ENCODE measurements around the gene ZNF497.

Gene ZNF497

DNA sequence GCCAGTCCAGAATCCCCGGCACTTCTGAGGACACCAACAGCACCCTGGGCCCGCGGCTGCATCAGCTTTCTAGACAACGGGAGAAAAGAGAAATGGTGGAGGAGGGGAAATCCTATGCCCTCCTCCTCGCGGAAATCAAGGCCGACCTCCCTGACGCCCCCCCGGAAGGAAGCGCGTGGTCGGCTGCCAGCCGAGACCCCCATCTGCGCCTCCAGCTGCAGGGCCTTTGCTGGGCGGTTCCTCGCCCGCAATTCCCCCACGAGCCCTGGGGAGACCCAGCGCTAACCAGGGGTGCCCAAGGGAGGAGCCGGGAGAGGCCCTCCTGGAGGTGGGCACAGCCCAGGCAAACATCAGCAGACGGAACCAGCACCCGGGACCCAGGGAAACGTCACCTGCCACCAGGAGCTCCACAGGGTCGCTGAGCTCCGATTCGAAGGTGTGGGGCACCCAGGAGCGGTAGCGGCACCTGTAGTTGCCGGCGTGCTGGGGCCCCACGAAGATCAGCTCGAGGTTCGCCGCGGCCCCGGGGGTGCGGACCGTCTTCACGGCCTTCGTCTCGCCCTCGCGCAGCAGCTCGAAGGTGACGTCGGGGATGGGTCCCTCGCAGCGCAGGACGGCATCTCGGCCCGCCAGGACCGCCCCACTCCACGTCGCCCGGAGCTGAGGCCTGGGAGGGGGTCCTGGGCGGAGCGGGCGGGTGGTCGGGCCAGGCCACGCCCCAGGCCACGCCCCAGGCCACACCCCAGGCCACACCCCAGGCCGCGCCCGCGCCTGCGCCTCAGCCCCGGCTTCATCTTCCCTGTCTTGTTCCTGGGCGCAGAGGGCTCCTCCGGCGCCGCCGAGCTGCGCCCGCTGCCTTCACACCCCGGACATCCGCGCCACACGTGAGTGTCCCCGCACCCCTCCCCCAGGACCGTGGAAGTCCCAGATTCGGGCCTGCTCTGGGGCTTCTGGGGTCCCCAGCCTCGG is 15.3 kb downstream of the ZNF497 start:
- Histone ChIP-seq H3K27me3 (peaks cover 65% of the 10 kb centered on the region), H3K27ac (no peak overlapping the region), H3K36me3 (no peaks in the 10 kb centered on the region), H3K9me3 (no peaks in the 10 kb centered on the region), H3K4me1 (ENCODE audit: control insufficient read depth in 1 of 2, insufficient read depth in 1 of 2, low read depth in 1 of 2, low read length in 1 of 2) (peaks cover 10 to 16% of the 10 kb centered on the region in 2 experiments), H3K4me3 (ENCODE audit: low read depth in 1 of 2, low read length in 1 of 2) (peak overlapping the region; percentile 29 to 65)
- TF ChIP-seq, protein P1, sequence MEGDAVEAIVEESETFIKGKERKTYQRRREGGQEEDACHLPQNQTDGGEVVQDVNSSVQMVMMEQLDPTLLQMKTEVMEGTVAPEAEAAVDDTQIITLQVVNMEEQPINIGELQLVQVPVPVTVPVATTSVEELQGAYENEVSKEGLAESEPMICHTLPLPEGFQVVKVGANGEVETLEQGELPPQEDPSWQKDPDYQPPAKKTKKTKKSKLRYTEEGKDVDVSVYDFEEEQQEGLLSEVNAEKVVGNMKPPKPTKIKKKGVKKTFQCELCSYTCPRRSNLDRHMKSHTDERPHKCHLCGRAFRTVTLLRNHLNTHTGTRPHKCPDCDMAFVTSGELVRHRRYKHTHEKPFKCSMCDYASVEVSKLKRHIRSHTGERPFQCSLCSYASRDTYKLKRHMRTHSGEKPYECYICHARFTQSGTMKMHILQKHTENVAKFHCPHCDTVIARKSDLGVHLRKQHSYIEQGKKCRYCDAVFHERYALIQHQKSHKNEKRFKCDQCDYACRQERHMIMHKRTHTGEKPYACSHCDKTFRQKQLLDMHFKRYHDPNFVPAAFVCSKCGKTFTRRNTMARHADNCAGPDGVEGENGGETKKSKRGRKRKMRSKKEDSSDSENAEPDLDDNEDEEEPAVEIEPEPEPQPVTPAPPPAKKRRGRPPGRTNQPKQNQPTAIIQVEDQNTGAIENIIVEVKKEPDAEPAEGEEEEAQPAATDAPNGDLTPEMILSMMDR (IDR thresholded peaks at IDR 0.05), result no peak

DNA sequence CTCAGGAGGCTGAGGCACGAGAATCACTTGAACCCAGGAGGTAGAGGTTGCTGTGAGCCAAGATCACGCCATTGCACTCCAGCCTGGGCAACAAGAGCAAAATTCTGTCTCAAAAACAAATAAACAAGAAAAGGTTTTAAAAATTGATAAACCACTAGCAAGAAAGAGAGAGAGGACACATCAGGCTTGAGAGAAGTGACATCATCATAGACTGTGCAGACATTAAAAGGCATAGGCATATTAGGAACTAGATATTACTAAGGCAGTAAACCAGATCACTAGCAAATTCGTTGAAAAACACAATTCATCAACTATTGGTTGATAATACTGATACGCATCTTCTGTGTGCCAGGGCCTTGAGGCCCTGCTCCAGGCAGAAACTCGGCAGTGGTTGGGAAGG is 17.0 kb downstream of the ZNF497 start:
- Histone ChIP-seq H3K9me3 (no peaks in the 10 kb centered on the region), H3K4me3 (ENCODE audit: low read depth in 1 of 2, low read length in 1 of 2) (no peak overlapping the region), H3K4me1 (ENCODE audit: control insufficient read depth in 1 of 2, insufficient read depth in 1 of 2, low read depth in 1 of 2, low read length in 1 of 2) (peaks cover 10 to 16% of the 10 kb centered on the region in 2 experiments), H3K36me3 (no peaks in the 10 kb centered on the region), H3K27me3 (peaks cover 54% of the 10 kb centered on the region), H3K27ac (no peak overlapping the region)
- TF ChIP-seq, protein P1 (IDR thresholded peaks at IDR 0.05), result no peak

DNA sequence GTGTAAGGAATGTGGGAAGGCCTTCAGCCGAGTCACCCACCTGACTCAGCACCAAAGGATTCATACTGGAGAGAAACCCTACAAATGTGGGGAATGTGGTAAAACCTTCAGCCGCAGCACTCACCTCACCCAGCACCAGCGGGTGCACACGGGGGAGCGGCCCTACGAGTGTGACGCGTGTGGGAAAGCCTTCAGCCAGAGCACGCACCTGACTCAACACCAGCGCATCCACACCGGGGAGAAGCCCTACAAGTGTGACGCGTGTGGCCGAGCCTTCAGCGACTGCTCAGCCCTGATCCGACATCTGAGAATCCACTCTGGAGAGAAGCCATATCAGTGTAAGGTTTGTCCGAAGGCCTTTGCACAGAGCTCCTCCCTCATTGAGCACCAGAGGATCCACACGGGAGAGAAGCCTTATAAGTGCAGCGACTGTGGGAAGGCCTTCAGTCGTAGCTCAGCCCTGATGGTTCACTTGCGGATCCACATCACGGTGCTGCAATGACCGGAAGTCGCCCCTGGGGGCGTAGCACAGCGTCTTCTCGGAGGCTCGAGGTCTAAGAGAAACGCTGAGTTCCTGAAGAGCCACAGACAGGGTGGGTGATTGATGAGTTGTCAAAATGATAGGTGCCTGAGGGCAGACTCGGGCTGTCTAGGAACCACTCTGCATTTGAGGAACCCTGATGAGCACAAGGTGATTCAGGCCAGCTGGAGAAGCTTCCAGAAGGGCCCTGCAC is 23.6 kb downstream of the ZNF497 start:
- TF ChIP-seq, protein P1 (IDR thresholded peaks at IDR 0.05), result no peak
- H3K4me1 ChIP-seq (ENCODE audit: control insufficient read depth in 1 of 2, insufficient read depth in 1 of 2, low read depth in 1 of 2, low read length in 1 of 2), result no peaks in the 10 kb centered on the region
- H3K27me3 ChIP-seq, result no peaks in the 10 kb centered on the region
- H3K36me3 ChIP-seq, result peaks cover 6% of the 10 kb centered on the region
- H3K9me3 ChIP-seq, result no peaks in the 10 kb centered on the region
- no peak overlapping the region for H3K4me3 ChIP-seq (ENCODE audit: low read depth in 1 of 2, low read length in 1 of 2)
- no peak overlapping the region for H3K27ac ChIP-seq

DNA sequence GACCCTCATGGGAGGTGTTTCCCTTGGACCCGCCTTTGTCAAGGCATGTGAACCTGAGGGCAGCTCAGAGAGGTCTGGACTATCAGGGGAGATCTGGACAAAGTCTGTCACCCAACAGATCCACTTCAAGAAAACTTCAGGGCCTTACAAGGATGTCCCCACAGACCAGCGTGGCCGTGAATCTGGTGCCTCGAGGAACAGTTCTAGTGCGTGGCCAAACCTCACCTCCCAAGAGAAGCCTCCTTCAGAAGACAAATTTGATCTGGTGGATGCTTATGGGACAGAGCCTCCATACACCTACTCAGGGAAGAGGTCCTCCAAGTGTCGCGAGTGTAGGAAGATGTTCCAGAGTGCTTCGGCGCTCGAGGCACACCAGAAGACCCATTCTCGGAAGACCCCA is 24.2 kb downstream of the ZNF497 start:
- H3K9me3 ChIP-seq, result no peaks in the 10 kb centered on the region
- H3K4me3 ChIP-seq (ENCODE audit: low read depth in 1 of 2, low read length in 1 of 2), result no peak overlapping the region
- H3K36me3 ChIP-seq, result peaks cover 6% of the 10 kb centered on the region
- H3K4me1 ChIP-seq (ENCODE audit: control insufficient read depth in 1 of 2, insufficient read depth in 1 of 2, low read depth in 1 of 2, low read length in 1 of 2), result no peaks in the 10 kb centered on the region
- TF ChIP-seq, protein P1 (IDR thresholded peaks at IDR 0.05), result no peak
- no peak overlapping the region for H3K27ac ChIP-seq
- no peaks in the 10 kb centered on the region for H3K27me3 ChIP-seq

DNA sequence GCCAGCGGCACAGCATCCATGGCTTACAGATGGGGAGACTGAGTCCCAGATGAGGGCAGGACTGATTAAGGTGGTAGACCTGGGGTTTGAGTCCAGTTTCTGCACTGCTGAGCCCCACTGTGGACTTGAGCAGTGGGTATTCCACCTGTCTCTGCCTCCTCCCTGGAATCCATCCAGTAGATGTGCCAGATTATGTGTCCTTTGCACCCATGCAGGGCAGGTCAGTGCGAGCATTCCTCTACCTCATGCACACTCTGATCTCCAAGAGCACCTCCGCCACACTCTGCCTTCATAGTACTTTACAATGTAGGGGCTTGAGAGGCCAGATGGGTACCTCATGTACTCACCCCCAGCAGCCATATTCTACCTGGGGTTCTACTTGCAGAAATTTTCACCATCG is 25.7 kb downstream of the ZNF497 start:
- peaks cover 6% of the 10 kb centered on the region for H3K36me3 ChIP-seq
- H3K27ac ChIP-seq, result no peak overlapping the region
- H3K9me3 ChIP-seq, result no peaks in the 10 kb centered on the region
- TF ChIP-seq, protein P1 (IDR thresholded peaks at IDR 0.05), result no peak
- H3K4me1 ChIP-seq (ENCODE audit: control insufficient read depth in 1 of 2, insufficient read depth in 1 of 2, low read depth in 1 of 2, low read length in 1 of 2), result no peaks in the 10 kb centered on the region
- H3K27me3 ChIP-seq, result no peaks in the 10 kb centered on the region
- H3K4me3 ChIP-seq (ENCODE audit: low read depth in 1 of 2, low read length in 1 of 2), result no peak overlapping the region

All from neutrophil (primary cell).